ENCODE data around the gene NDOR1.
A peak's percentile ranks its signal among the peaks of the same experiment; 100 is the strongest.

The NDOR1 gene

GRCh38 chr9:137186385-137186784 is 19.1 kb upstream of the NDOR1 start:
- Histone ChIP-seq H3K27ac (ENCODE audit: low read depth, low read length) (no peak overlapping the region), H3K4me1 (ENCODE audit: control insufficient read depth, insufficient read depth, low read length) (peaks cover 11% of the 10 kb centered on the region), H3K36me3 (ENCODE audit: control insufficient read depth, insufficient read depth, low read length) (peaks cover 63% of the 10 kb centered on the region), H3K4me3 (ENCODE audit: low read depth, low read length) (no peak overlapping the region), H3K9me3 (ENCODE audit: control insufficient read depth, insufficient read depth, low read depth, low read length) (no peaks in the 10 kb centered on the region), H3K9ac (ENCODE audit: low read length) (no peak overlapping the region), H3K27me3 (ENCODE audit: control insufficient read depth, insufficient read depth, low read length) (no peaks in the 10 kb centered on the region)

GRCh38 chr9:137187386-137187785 is 18.1 kb upstream of the NDOR1 start:
- peak overlapping the region; percentile 81 for H3K9ac ChIP-seq (ENCODE audit: low read length)
- no peaks in the 10 kb centered on the region for H3K27me3 ChIP-seq (ENCODE audit: control insufficient read depth, insufficient read depth, low read length)
- peaks cover 62% of the 10 kb centered on the region for H3K36me3 ChIP-seq (ENCODE audit: control insufficient read depth, insufficient read depth, low read length)
- H3K27ac ChIP-seq (ENCODE audit: low read depth, low read length): no peak overlapping the region
- no peaks in the 10 kb centered on the region for H3K9me3 ChIP-seq (ENCODE audit: control insufficient read depth, insufficient read depth, low read depth, low read length)
- peak overlapping the region; percentile 95 for H3K4me3 ChIP-seq (ENCODE audit: low read depth, low read length)
- H3K4me1 ChIP-seq (ENCODE audit: control insufficient read depth, insufficient read depth, low read length): peaks cover 11% of the 10 kb centered on the region

- Histone ChIP-seq H3K4me3 (ENCODE audit: low read depth, low read length) (peak overlapping the region; percentile 95), H3K27me3 (ENCODE audit: control insufficient read depth, insufficient read depth, low read length) (no peaks in the 10 kb centered on the region), H3K4me1 (ENCODE audit: control insufficient read depth, insufficient read depth, low read length) (peaks cover 11% of the 10 kb centered on the region), H3K9me3 (ENCODE audit: control insufficient read depth, insufficient read depth, low read depth, low read length) (no peaks in the 10 kb centered on the region), H3K27ac (ENCODE audit: low read depth, low read length) (no peak overlapping the region; the same call in 1 of the 2 replicates), H3K9ac (ENCODE audit: low read length) (peak overlapping the region; percentile 81), H3K36me3 (ENCODE audit: control insufficient read depth, insufficient read depth, low read length) (peaks cover 55% of the 10 kb centered on the region)
Observed at GRCh38 chr9:137188086-137188489, 17.4 kb upstream of the NDOR1 start.

GRCh38 chr9:137188490-137189296 is 16.8 kb upstream of the NDOR1 start, which contains the start of the genes ANAPC2 and SSNA1:
ANAPC2 (minus strand) TSS chr9:137188560; CDS start chr9:137188532, 28 bp downstream.
SSNA1 (plus strand) TSS chr9:137188676; CDS start chr9:137188727, 51 bp downstream.
- peak within 1 kb of the TSS; percentile 46; the same call in 1 of the 2 replicates for H3K27ac ChIP-seq (ENCODE audit: low read depth, low read length)
- H3K9ac ChIP-seq (ENCODE audit: low read length): peak within 1 kb of the TSS; percentile 81
- peak within 1 kb of the TSS; percentile 95 for H3K4me3 ChIP-seq (ENCODE audit: low read depth, low read length)
- no peaks in the 10 kb centered on the region for H3K9me3 ChIP-seq (ENCODE audit: control insufficient read depth, insufficient read depth, low read depth, low read length)
- H3K27me3 ChIP-seq (ENCODE audit: control insufficient read depth, insufficient read depth, low read length): no peaks in the 10 kb centered on the region
- peaks cover 49% of the 10 kb centered on the region for H3K36me3 ChIP-seq (ENCODE audit: control insufficient read depth, insufficient read depth, low read length)
- peaks cover 11% of the 10 kb centered on the region for H3K4me1 ChIP-seq (ENCODE audit: control insufficient read depth, insufficient read depth, low read length)

GRCh38 chr9:137189297-137190295 is 15.9 kb upstream of the NDOR1 start:
- no peaks in the 10 kb centered on the region for H3K9me3 ChIP-seq (ENCODE audit: control insufficient read depth, insufficient read depth, low read depth, low read length)
- H3K4me3 ChIP-seq (ENCODE audit: low read depth, low read length): peak overlapping the region; percentile 95
- peak overlapping the region; percentile 81 for H3K9ac ChIP-seq (ENCODE audit: low read length)
- peaks cover 17% of the 10 kb centered on the region for H3K4me1 ChIP-seq (ENCODE audit: control insufficient read depth, insufficient read depth, low read length)
- no peaks in the 10 kb centered on the region for H3K27me3 ChIP-seq (ENCODE audit: control insufficient read depth, insufficient read depth, low read length)
- peaks cover 40% of the 10 kb centered on the region for H3K36me3 ChIP-seq (ENCODE audit: control insufficient read depth, insufficient read depth, low read length)
- 0 out of 2 replicates have a peak overlapping the region, but pooled peaks have one; percentile 46 for H3K27ac ChIP-seq (ENCODE audit: low read depth, low read length)

GRCh38 chr9:137190315-137190856 is 15.1 kb upstream of the NDOR1 start:
- H3K9ac ChIP-seq (ENCODE audit: low read length): no peak overlapping the region
- no peaks in the 10 kb centered on the region for H3K9me3 ChIP-seq (ENCODE audit: control insufficient read depth, insufficient read depth, low read depth, low read length)
- H3K27ac ChIP-seq (ENCODE audit: low read depth, low read length): no peak overlapping the region
- H3K4me3 ChIP-seq (ENCODE audit: low read depth, low read length): no peak overlapping the region
- H3K27me3 ChIP-seq (ENCODE audit: control insufficient read depth, insufficient read depth, low read length): no peaks in the 10 kb centered on the region
- H3K36me3 ChIP-seq (ENCODE audit: control insufficient read depth, insufficient read depth, low read length): peaks cover 33% of the 10 kb centered on the region
- H3K4me1 ChIP-seq (ENCODE audit: control insufficient read depth, insufficient read depth, low read length): peaks cover 24% of the 10 kb centered on the region

GRCh38 chr9:137191245-137191644 is 14.3 kb upstream of the NDOR1 start:
- no peaks in the 10 kb centered on the region for H3K9me3 ChIP-seq (ENCODE audit: control insufficient read depth, insufficient read depth, low read depth, low read length)
- H3K4me1 ChIP-seq (ENCODE audit: control insufficient read depth, insufficient read depth, low read length): peaks cover 24% of the 10 kb centered on the region
- H3K9ac ChIP-seq (ENCODE audit: low read length): no peak overlapping the region
- H3K4me3 ChIP-seq (ENCODE audit: low read depth, low read length): no peak overlapping the region
- H3K27me3 ChIP-seq (ENCODE audit: control insufficient read depth, insufficient read depth, low read length): no peaks in the 10 kb centered on the region
- no peak overlapping the region for H3K27ac ChIP-seq (ENCODE audit: low read depth, low read length)
- H3K36me3 ChIP-seq (ENCODE audit: control insufficient read depth, insufficient read depth, low read length): peaks cover 25% of the 10 kb centered on the region

- no peaks in the 10 kb centered on the region for H3K27me3 ChIP-seq (ENCODE audit: control insufficient read depth, insufficient read depth, low read length)
- no peak overlapping the region for H3K9ac ChIP-seq (ENCODE audit: low read length)
- peaks cover 21% of the 10 kb centered on the region for H3K36me3 ChIP-seq (ENCODE audit: control insufficient read depth, insufficient read depth, low read length)
- H3K4me1 ChIP-seq (ENCODE audit: control insufficient read depth, insufficient read depth, low read length): peaks cover 24% of the 10 kb centered on the region
- H3K9me3 ChIP-seq (ENCODE audit: control insufficient read depth, insufficient read depth, low read depth, low read length): no peaks in the 10 kb centered on the region
- H3K27ac ChIP-seq (ENCODE audit: low read depth, low read length): no peak overlapping the region
- H3K4me3 ChIP-seq (ENCODE audit: low read depth, low read length): no peak overlapping the region
Observed at GRCh38 chr9:137191691-137192447, 13.6 kb upstream of the NDOR1 start.

GRCh38 chr9:137192448-137192780 is 13.1 kb upstream of the NDOR1 start:
- Histone ChIP-seq H3K4me1 (ENCODE audit: control insufficient read depth, insufficient read depth, low read length) (peaks cover 24% of the 10 kb centered on the region), H3K9ac (ENCODE audit: low read length) (no peak overlapping the region), H3K27ac (ENCODE audit: low read depth, low read length) (no peak overlapping the region), H3K36me3 (ENCODE audit: control insufficient read depth, insufficient read depth, low read length) (peaks cover 21% of the 10 kb centered on the region), H3K4me3 (ENCODE audit: low read depth, low read length) (no peak overlapping the region), H3K27me3 (ENCODE audit: control insufficient read depth, insufficient read depth, low read length) (no peaks in the 10 kb centered on the region), H3K9me3 (ENCODE audit: control insufficient read depth, insufficient read depth, low read depth, low read length) (no peaks in the 10 kb centered on the region)

- Histone ChIP-seq H3K9ac (ENCODE audit: low read length) (no peak overlapping the region), H3K4me3 (ENCODE audit: low read depth, low read length) (no peak overlapping the region), H3K4me1 (ENCODE audit: control insufficient read depth, insufficient read depth, low read length) (peaks cover 21% of the 10 kb centered on the region), H3K9me3 (ENCODE audit: control insufficient read depth, insufficient read depth, low read depth, low read length) (no peaks in the 10 kb centered on the region), H3K36me3 (ENCODE audit: control insufficient read depth, insufficient read depth, low read length) (peaks cover 21% of the 10 kb centered on the region), H3K27ac (ENCODE audit: low read depth, low read length) (no peak overlapping the region), H3K27me3 (ENCODE audit: control insufficient read depth, insufficient read depth, low read length) (no peaks in the 10 kb centered on the region)
Observed at GRCh38 chr9:137192859-137193258, 12.6 kb upstream of the NDOR1 start.
